ENCODE results near the gene XRCC5. TPM values are rescaled to one million over a fixed set of nuclear protein-coding genes. Genes with fewer than 3 reads are reported as not detected.
A peak's percentile ranks its signal among the peaks of the same experiment; 100 is the strongest.

Gene XRCC5
- total and polyA plus RNA-seq, 8 donors: 212 to 302 (median 262) TPM

DNA sequence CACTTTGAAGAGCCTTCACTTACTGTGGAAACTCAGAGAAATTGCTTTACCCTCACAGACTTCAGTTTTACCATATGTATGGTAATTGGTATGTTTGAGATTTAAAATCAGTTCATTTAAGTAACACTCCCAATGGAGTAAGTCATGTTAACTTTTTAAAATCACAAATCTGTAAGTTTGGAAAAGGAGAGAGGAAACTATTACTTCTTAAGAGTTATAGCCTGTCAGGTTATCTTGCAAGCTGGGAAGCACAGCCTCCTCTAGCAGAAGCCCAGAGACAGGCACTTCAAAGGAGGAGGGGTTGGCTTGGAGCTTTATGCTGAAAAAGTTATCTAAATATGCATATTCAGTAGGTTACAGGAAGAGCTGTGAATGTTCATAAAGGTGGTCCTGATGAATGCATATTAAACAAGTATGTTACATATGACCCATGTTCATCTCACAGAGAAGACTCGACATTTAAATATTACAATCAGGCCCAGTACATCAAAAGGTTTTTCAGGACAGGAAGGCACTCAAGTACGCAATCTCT lies 102.5 kb downstream of the XRCC5 start:
- H3K4me3 ChIP-seq: no peak overlapping the region
- DNase-seq (no peak), ATAC-seq (no peak)
- TF ChIP-seq, protein P1, sequence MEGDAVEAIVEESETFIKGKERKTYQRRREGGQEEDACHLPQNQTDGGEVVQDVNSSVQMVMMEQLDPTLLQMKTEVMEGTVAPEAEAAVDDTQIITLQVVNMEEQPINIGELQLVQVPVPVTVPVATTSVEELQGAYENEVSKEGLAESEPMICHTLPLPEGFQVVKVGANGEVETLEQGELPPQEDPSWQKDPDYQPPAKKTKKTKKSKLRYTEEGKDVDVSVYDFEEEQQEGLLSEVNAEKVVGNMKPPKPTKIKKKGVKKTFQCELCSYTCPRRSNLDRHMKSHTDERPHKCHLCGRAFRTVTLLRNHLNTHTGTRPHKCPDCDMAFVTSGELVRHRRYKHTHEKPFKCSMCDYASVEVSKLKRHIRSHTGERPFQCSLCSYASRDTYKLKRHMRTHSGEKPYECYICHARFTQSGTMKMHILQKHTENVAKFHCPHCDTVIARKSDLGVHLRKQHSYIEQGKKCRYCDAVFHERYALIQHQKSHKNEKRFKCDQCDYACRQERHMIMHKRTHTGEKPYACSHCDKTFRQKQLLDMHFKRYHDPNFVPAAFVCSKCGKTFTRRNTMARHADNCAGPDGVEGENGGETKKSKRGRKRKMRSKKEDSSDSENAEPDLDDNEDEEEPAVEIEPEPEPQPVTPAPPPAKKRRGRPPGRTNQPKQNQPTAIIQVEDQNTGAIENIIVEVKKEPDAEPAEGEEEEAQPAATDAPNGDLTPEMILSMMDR (IDR thresholded peaks at IDR 0.05): no peak
- no peaks in the 10 kb centered on the region for H3K9me3 ChIP-seq
- no peaks in the 10 kb centered on the region for H3K27me3 ChIP-seq
- intact Hi-C loops (cut with DNase I): no loop called here
- H3K36me3 ChIP-seq: peaks cover 0 to 46% of the 10 kb centered on the region in 2 donors
- no peak overlapping the region for H3K27ac ChIP-seq
- peaks cover 0 to 10% of the 10 kb centered on the region in 2 donors for H3K4me1 ChIP-seq

DNA sequence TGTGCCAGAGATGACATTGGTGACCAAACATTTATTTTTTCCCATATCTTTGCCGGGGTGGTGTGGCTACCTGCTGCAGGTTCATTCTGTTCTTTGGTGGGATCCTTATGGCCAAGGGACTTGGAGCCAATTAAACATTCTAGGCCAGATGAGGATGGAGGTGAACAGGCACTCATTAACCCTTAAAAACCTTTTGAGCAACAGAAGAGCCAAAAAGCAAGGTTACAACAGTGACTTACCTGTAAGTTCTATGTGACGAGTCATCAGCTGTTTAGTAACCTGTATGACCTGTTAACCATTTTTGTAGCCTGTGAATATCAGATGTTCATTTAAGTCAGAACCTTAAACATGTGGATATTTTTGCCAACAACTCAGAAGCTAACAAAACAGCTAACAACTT lies 105.6 kb downstream of the XRCC5 start:
- H3K36me3 ChIP-seq: peaks cover 0 to 26% of the 10 kb centered on the region in 2 donors
- no peak overlapping the region for H3K4me3 ChIP-seq
- H3K27me3 ChIP-seq: no peaks in the 10 kb centered on the region
- no peaks in the 10 kb centered on the region for H3K9me3 ChIP-seq
- TF ChIP-seq, protein P1 (IDR thresholded peaks at IDR 0.05): no peak
- intact Hi-C loops (cut with DNase I): no loop called here
- DNase-seq (no peak), ATAC-seq (no peak)
- H3K4me1 ChIP-seq: peaks cover 0 to 13% of the 10 kb centered on the region in 2 donors
- H3K27ac ChIP-seq: no peak overlapping the region

DNA sequence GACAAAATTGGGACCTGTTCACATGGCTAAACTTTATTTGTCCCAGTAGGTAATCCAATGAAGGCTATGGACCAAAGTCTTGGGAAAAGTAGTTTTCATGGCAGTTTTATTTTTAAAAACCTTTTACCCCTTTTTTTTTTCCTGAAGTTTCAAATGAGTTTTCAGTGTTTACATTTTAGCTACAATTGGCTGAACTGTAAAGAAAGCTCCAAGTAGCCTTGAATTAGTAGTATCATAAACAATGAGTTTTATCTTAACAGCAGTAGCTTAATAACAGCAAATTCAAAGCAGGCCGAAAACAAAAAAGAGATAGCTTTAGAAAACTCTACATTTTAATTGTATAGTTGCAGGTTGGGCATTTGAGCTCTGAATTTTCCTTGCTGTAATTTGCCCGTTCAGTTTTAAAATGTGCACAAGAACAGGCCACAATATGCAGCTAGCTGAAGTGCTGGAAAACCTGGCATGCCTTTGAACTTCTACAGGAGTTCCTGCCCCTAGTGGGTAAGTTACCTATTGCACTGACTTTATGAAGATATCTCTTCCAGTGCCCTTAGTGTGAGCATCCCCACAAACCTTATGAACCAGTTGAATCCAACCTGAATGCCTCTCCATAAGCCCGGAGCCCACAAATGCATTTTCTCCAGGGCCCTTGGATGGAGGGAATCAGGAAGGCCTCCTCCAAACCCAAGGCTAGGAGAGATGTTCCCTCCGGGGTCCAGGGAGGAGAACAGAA lies 106.7 kb downstream of the XRCC5 start:
- DNase-seq: no peak
- Histone ChIP-seq H3K9me3 (no peaks in the 10 kb centered on the region), H3K4me1 (peaks cover 0 to 13% of the 10 kb centered on the region in 2 donors), H3K36me3 (peaks cover 0 to 25% of the 10 kb centered on the region in 2 donors), H3K27ac (peak overlapping the region in 1 of 2 donors; percentile 63), H3K27me3 (no peaks in the 10 kb centered on the region), H3K4me3 (no peak overlapping the region)
- ATAC-seq: no peak
- TF ChIP-seq, protein P1 (IDR thresholded peaks at IDR 0.05): no peak
- intact Hi-C loops (cut with DNase I): no loop called here

DNA sequence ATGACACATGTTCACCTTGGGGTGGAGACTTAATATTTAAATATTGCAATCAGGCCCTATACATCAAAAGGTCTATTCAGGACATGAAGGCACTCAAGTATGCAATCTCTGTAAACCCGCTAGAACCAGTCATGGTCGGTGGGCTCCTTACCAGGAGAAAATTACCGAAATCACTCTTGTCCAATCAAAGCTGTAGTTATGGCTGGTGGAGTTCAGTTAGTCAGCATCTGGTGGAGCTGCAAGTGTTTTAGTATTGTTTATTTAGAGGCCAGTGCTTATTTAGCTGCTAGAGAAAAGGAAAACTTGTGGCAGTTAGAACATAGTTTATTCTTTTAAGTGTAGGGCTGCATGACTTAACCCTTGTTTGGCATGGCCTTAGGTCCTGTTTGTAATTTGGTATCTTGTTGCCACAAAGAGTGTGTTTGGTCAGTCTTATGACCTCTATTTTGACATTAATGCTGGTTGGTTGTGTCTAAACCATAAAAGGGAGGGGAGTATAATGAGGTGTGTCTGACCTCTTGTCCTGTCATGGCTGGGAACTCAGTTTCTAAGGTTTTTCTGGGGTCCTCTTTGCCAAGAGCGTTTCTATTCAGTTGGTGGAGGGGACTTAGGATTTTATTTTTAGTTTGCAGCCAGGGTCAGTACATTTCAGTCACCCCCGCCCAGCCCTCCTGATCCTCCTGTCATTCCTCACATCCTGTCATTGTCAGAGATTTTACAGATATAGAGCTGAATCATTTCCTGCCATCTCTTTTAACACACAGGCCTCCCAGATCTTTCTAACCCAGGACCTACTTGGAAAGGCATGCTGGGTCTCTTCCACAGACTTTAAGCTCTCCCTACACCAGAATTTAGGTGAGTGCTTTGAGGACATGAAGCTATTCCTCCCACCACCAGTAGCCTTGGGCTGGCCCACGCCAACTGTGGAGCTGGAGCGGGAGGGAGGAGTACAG lies 108.1 kb downstream of the XRCC5 start:
- Histone ChIP-seq H3K27me3 (no peaks in the 10 kb centered on the region), H3K9me3 (no peaks in the 10 kb centered on the region), H3K4me1 (peaks cover 0 to 17% of the 10 kb centered on the region in 2 donors), H3K27ac (peak overlapping the region; percentile 50 to 63), H3K4me3 (no peak overlapping the region), H3K36me3 (peaks cover 0 to 28% of the 10 kb centered on the region in 2 donors)
- ATAC-seq (peak; percentile 41), DNase-seq (peak in 2 of 4 donors; percentile 13 to 41)
- intact Hi-C loops (cut with DNase I): no loop called here
- TF ChIP-seq, protein P1 (IDR thresholded peaks at IDR 0.05): no peak

DNA sequence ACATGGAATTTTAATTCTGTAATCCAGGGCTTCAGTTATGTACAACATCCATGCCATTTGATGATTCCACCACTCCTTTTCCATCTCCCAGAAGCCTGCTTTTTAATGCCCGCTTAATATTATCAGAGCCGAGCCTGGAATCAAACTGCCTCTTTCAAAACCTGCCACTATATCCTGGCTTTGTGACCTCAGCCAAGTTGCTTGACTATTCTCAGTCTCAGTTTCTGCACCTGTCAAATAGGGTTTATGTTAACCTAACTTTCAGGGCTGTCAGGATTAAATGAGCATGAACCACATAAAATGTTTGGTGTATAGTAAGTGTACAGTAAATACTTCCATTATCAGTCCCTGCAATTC lies 108.7 kb downstream of the XRCC5 start:
- TF ChIP-seq, protein P1 (IDR thresholded peaks at IDR 0.05): no peak
- H3K9me3 ChIP-seq: no peaks in the 10 kb centered on the region
- intact Hi-C loops (cut with DNase I): no loop called here
- H3K36me3 ChIP-seq: peaks cover 0 to 28% of the 10 kb centered on the region in 2 donors
- peaks cover 0 to 19% of the 10 kb centered on the region in 2 donors for H3K4me1 ChIP-seq
- no peak for ATAC-seq
- no peak for DNase-seq
- H3K4me3 ChIP-seq: no peak overlapping the region
- H3K27ac ChIP-seq: peak overlapping the region; percentile 50 to 63
- no peaks in the 10 kb centered on the region for H3K27me3 ChIP-seq
